ENCODE measurements around the gene TNS3. TPM values are rescaled to one million over a fixed set of nuclear protein-coding genes. Genes with fewer than 3 reads are reported as not detected.
A peak's percentile ranks its signal among the peaks of the same experiment; 100 is the strongest.

Gene TNS3
- total RNA-seq, 1 experiment from 2014 or later = 9.5 TPM

- no peak overlapping the region for H2AFZ ChIP-seq (ENCODE audit: low read length)
- H3K27me3 Mint-ChIP-seq (ENCODE audit: low read depth) = no peaks in the 10 kb centered on the region
- TF ChIP-seq, protein P1, sequence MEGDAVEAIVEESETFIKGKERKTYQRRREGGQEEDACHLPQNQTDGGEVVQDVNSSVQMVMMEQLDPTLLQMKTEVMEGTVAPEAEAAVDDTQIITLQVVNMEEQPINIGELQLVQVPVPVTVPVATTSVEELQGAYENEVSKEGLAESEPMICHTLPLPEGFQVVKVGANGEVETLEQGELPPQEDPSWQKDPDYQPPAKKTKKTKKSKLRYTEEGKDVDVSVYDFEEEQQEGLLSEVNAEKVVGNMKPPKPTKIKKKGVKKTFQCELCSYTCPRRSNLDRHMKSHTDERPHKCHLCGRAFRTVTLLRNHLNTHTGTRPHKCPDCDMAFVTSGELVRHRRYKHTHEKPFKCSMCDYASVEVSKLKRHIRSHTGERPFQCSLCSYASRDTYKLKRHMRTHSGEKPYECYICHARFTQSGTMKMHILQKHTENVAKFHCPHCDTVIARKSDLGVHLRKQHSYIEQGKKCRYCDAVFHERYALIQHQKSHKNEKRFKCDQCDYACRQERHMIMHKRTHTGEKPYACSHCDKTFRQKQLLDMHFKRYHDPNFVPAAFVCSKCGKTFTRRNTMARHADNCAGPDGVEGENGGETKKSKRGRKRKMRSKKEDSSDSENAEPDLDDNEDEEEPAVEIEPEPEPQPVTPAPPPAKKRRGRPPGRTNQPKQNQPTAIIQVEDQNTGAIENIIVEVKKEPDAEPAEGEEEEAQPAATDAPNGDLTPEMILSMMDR (conservative IDR thresholded peaks at IDR 0.05) = no peak
- no peak overlapping the region for H3K4ac ChIP-seq (ENCODE audit: low read depth, low read length)
- no peaks in the 10 kb centered on the region for H3K4me1 Mint-ChIP-seq
- H3K27me3 ChIP-seq (ENCODE audit: insufficient read depth, low read length) = no peaks in the 10 kb centered on the region
- no peak overlapping the region for H2BK20ac ChIP-seq (ENCODE audit: low read depth, low read length, poor library complexity, severe bottlenecking)
- no peaks in the 10 kb centered on the region for H3K9me3 Mint-ChIP-seq
- no peak overlapping the region for H4K5ac ChIP-seq (ENCODE audit: insufficient read length, low read depth, low read length)
- H3K27ac ChIP-seq (ENCODE audit: insufficient read length, low read depth, low read length) = no peak overlapping the region
- no peaks in the 10 kb centered on the region for H3K9me3 ChIP-seq (ENCODE audit: control insufficient read depth, low read depth, low read length)
- no peak for DNase-seq
- H3K4me3 Mint-ChIP-seq = no peak overlapping the region; a peak in 1 of 5 replicates
- no peak overlapping the region for H3K18ac ChIP-seq (ENCODE audit: insufficient read length, low read depth, low read length)
- no peak overlapping the region for H2BK15ac ChIP-seq (ENCODE audit: low read depth, low read length)
- no peaks in the 10 kb centered on the region for H3K23me2 ChIP-seq (ENCODE audit: insufficient read length, low read depth, low read length, poor library complexity, severe bottlenecking)
- no peak overlapping the region for H3K23ac ChIP-seq (ENCODE audit: insufficient read length, low read depth, low read length)
- no peak overlapping the region for H2BK12ac ChIP-seq (ENCODE audit: insufficient read length, low read depth, low read length)
- H3T11ph ChIP-seq (ENCODE audit: low read length) = no peak overlapping the region
- H2AK5ac ChIP-seq (ENCODE audit: insufficient read length, low read length) = no peak overlapping the region
- no peak overlapping the region for H4K91ac ChIP-seq (ENCODE audit: insufficient read length, low read depth, low read length)
- no peak overlapping the region for H3K4me2 ChIP-seq (ENCODE audit: insufficient read depth, insufficient read length, low read length)
- no peaks in the 10 kb centered on the region for H4K20me1 ChIP-seq (ENCODE audit: control insufficient read depth, insufficient read depth, insufficient read length)
- H3K4me1 ChIP-seq (ENCODE audit: insufficient read depth, low read length) = no peaks in the 10 kb centered on the region; the same call in 1 of the 2 replicates
- 0 out of 7 replicates have a peak overlapping the region, but pooled peaks of 1 of the 3 experiments have one; percentile 12 for H3K27ac Mint-ChIP-seq
- H4K8ac ChIP-seq (replicated peaks; ENCODE audit: insufficient read length, low read depth, low read length) = no peak overlapping the region
- no peak overlapping the region for H2BK5ac ChIP-seq (ENCODE audit: insufficient read length, low read length)
- no peaks in the 10 kb centered on the region for H3K79me1 ChIP-seq (ENCODE audit: insufficient read depth, low read depth, low read length, poor library complexity, severe bottlenecking)
- H3K56ac ChIP-seq (ENCODE audit: insufficient read length, low read depth, low read length) = no peak overlapping the region
- H3K79me2 ChIP-seq (ENCODE audit: insufficient read depth, low read length) = no peaks in the 10 kb centered on the region
- no peak overlapping the region for H3K9ac ChIP-seq (ENCODE audit: extremely low read depth, insufficient read length, low read length)
- no CpG with 5 or more reads among the region's 11 CpGs for WGBS (ENCODE audit: extremely low coverage, insufficient read length, low lambda C conversion rate)
- H3K14ac ChIP-seq (ENCODE audit: insufficient read depth, low read length) = no peak overlapping the region
- no peaks in the 10 kb centered on the region for H3K36me3 Mint-ChIP-seq (ENCODE audit: insufficient read depth in 1 of 3, low read depth in 3 of 3)
- no peak overlapping the region for H2BK120ac ChIP-seq (ENCODE audit: low read depth, low read length, poor library complexity, severe bottlenecking)
Observed at GRCh38 chr7:47345857-47346298, 236.0 kb downstream of the TNS3 start.
